Colonic mucosa (tissue), 4 donors: ENCODE results near the gene TMEM138. TPM values are rescaled to one million over a fixed set of nuclear protein-coding genes. Genes with fewer than 3 reads are reported as not detected.

ENCODE experiments used
- DNase-seq: peaks from one replicate; pipeline ENCODE4 v3.0.0-alpha.2; 2020
- H3K27ac ChIP-seq: fragments of 200-600 bp; one replicate; pipeline ENCODE4 v1.8.0; 2021
- H3K27me3 ChIP-seq: fragments of 200-600 bp; one replicate; pipeline ENCODE4 v1.8.0; 2021
- H3K36me3 ChIP-seq: fragments of 200-600 bp; one replicate; pipeline ENCODE4 v1.8.0; 2021
- H3K4me1 ChIP-seq: fragments of 200-600 bp; one replicate; pipeline ENCODE4 v1.8.0; 2021; ENCODE audit warnings: mild to moderate bottlenecking
- H3K4me3 ChIP-seq: fragments of 200-600 bp; one replicate; pipeline ENCODE4 v1.8.0; 2021
- H3K9ac ChIP-seq, 2 donors: one replicate each; pipeline ENCODE4 v1.7.0; 2013; ENCODE audit warnings: control low read depth in 2 of 2, low read depth in 2 of 2, low read length in 2 of 2
- H3K9me3 ChIP-seq: fragments of 200-600 bp; one replicate; pipeline ENCODE4 v1.8.0; 2021
- CTCF ChIP-seq: fragments of 200-600 bp; IDR thresholded peaks from one replicate; pipeline ENCODE4 v1.8.0; 2022; ENCODE audit warnings: antibody characterized with exemption, mild to moderate bottlenecking
- intact Hi-C: fragments of 100-400 bp; cut with DNase I; formaldehyde crosslinking; loops from one replicate; pipeline ENCODE4 v1.14.1; 2022
- total RNA-seq, 2 donors: library from RNA; stranded (reverse); fragmentation: NEBNext Ultra II Directional in 1 of 2; extraction: Animal tissue kit (Norgen Biotek cat#: 25700) in 1 of 2; gene quantifications; one replicate each; pipeline ENCODE4 v1.2.1, GENCODE V29; 2021
- donor health status: healthy.
- donor health status: DM: no; HTN: no; CAD: no.
- donor health status: DM: no; HTN: no; CAD: no.

The TMEM138 gene
- total RNA-seq, 2 donors from 2014 or later: 27.4 to 37.7 TPM

DNA sequence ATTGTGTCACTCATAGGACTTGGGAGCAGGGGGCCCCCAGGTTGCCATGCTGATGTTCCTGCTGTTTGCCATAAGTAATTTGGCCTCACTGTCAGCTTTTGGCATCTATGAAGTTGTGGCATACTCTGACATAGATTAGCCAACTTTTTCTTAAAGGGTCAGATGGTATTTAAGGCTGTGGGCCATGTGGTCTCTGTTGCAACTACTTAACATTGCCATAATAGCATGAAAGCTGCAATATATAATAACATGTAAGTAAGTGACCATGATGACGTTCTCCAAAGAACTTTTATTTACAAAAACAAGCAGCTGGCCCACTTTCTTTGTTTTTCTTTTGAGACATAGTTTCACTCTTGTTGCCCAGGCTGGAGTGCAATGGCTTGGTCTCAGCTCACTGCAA is 28.0 kb downstream of the TMEM138 start:
- DNase-seq: no peak
- H3K27me3 ChIP-seq: no peaks in the 10 kb centered on the region
- no peak for TF ChIP-seq CTCF
- no peak overlapping the region for H3K27ac ChIP-seq
- no peaks in the 10 kb centered on the region for H3K36me3 ChIP-seq
- no peaks in the 10 kb centered on the region for H3K9me3 ChIP-seq
- H3K4me3 ChIP-seq: no peak overlapping the region
- no peak overlapping the region for H3K9ac ChIP-seq
- peaks cover 4% of the 10 kb centered on the region for H3K4me1 ChIP-seq
- intact Hi-C loops: no loop called here

DNA sequence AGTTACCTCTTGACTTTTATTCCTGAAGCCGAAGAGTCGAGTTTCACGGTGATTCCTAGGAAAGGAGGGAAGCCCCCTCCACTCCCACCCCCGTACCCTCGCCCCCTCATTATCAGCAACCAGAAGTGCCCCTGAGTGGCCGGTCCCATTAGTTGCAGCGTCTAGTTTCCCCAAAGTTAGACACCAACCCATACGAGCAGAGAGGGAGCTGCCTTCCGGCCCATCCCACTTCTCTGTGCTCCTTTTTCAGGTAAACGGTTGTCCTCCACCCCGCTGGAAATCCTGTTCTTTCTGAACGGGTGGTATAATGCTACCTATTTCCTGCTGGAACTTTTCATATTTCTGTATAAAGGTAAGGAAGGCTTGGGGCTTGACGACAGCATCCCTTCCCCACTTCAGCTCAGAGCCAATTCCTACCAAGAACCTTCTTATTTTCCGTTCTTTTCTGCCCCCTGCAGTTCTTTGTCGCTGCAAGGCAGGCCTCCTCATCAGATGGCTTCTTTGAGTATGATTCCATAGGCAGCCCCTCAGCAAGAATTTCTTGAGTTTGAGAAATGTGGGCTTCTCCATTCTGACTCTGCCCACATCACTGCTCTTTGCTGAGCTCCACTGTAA is 30.9 kb downstream of the TMEM138 start:
- peak overlapping the region; percentile 70 for H3K27ac ChIP-seq
- H3K27me3 ChIP-seq: no peaks in the 10 kb centered on the region
- peaks cover 4% of the 10 kb centered on the region for H3K4me1 ChIP-seq
- H3K9me3 ChIP-seq: no peaks in the 10 kb centered on the region
- no peak for TF ChIP-seq CTCF
- peak overlapping the region; percentile 90 to 92 for H3K9ac ChIP-seq
- intact Hi-C loops: no loop called here
- H3K36me3 ChIP-seq: no peaks in the 10 kb centered on the region
- H3K4me3 ChIP-seq: peak overlapping the region; percentile 69
- DNase-seq: peak; percentile 34

GRCh38 chr11:61401173-61401572 is 39.0 kb downstream of the TMEM138 start:
- intact Hi-C loops: no loop called here
- no peak for TF ChIP-seq CTCF
- Histone ChIP-seq H3K36me3 (peaks cover 7% of the 10 kb centered on the region), H3K4me3 (no peak overlapping the region), H3K9me3 (no peaks in the 10 kb centered on the region), H3K9ac (no peak overlapping the region), H3K27me3 (no peaks in the 10 kb centered on the region), H3K27ac (no peak overlapping the region), H3K4me1 (no peaks in the 10 kb centered on the region)
- no peak for DNase-seq

GRCh38 chr11:61401573-61401972 is 39.4 kb downstream of the TMEM138 start:
- Histone ChIP-seq H3K4me3 (no peak overlapping the region), H3K27ac (no peak overlapping the region), H3K9me3 (no peaks in the 10 kb centered on the region), H3K27me3 (no peaks in the 10 kb centered on the region), H3K4me1 (no peaks in the 10 kb centered on the region), H3K9ac (no peak overlapping the region), H3K36me3 (peaks cover 8% of the 10 kb centered on the region)
- DNase-seq: no peak
- intact Hi-C loops: no loop called here
- TF ChIP-seq CTCF: no peak

GRCh38 chr11:61403658-61404057 is 41.5 kb downstream of the TMEM138 start:
- TF ChIP-seq CTCF: no peak
- Histone ChIP-seq H3K4me3 (no peak overlapping the region), H3K36me3 (peaks cover 8% of the 10 kb centered on the region), H3K9me3 (no peaks in the 10 kb centered on the region), H3K27me3 (no peaks in the 10 kb centered on the region), H3K4me1 (no peaks in the 10 kb centered on the region), H3K9ac (no peak overlapping the region), H3K27ac (no peak overlapping the region)
- intact Hi-C loops: no loop called here
- DNase-seq: no peak
